Measurements from ENCODE around the gene VENTX. TPM values are rescaled to one million over a fixed set of nuclear protein-coding genes. Genes with fewer than 3 reads are reported as not detected.

Gene VENTX
- total and polyA plus RNA-seq, 2 of the 4 experiments (the other 2 are of a cell fraction): not detected

DNA sequence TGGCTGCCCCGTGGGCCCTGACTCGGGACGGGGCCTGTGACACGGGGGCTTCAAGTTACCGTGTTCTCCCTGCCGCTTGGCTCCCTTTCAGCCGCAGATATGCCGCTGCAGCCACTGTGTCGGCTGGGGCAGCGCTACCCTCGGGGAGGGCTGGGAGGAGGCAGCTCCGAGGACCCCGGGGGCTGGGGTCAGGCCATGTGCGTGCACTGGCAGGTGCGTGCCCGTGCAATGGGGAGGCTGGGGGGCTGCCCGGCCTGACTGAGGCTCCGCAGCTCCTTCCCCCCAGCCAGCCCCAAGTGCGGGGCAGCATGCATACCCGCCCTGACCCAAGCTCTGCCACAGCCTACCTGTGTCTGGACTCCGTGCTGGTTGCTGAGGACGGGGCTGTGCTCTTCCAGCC is 48.4 kb upstream of the VENTX start:
- H4K91ac ChIP-seq (ENCODE audit: insufficient read depth, low read depth, low read length): no peak overlapping the region
- no peak overlapping the region for H2AK9ac ChIP-seq (replicated peaks; ENCODE audit: low read depth, low read length, poor library complexity)
- no peak overlapping the region for H2BK120ac ChIP-seq (ENCODE audit: low read depth, low read length)
- WGBS, 2 experiments (ENCODE audit: extremely low coverage in 2 of 2, insufficient read length in 1 of 2): 66% methylated on average over 3 of the region's 22 CpGs; no CpG with 5 or more reads in 1 of the 2 experiments
- no peak overlapping the region for H3K4me2 ChIP-seq (ENCODE audit: low read depth, low read length)
- H3K4me1 ChIP-seq (ENCODE audit: control insufficient read depth, insufficient read depth, low read length): no peaks in the 10 kb centered on the region
- H2BK15ac ChIP-seq (ENCODE audit: low read depth, low read length): no peak overlapping the region
- H3K9me1 ChIP-seq (ENCODE audit: insufficient read depth, low read length): no peaks in the 10 kb centered on the region
- ATAC-seq (ENCODE audit: low read depth) (no peak), DNase-seq (no peak)
- TF ChIP-seq POLR2A (IDR thresholded peaks at IDR 0.05; ENCODE audit: low read depth, low read length) (no peak), FOS (IDR thresholded peaks at IDR 0.05; ENCODE audit: low read depth, low read length) (no peak), RFX5 (IDR thresholded peaks at IDR 0.05; ENCODE audit: low read depth, low read length) (no peak), SMC3 (IDR thresholded peaks at IDR 0.05; ENCODE audit: low read depth, low read length) (no peak), RCOR1 (IDR thresholded peaks at IDR 0.05; ENCODE audit: insufficient replicate concordance, low read length) (no peak), BHLHE40 (IDR thresholded peaks at IDR 0.05; ENCODE audit: low read depth, low read length) (no peak), NFE2L2 (IDR thresholded peaks at IDR 0.05; ENCODE audit: low read depth, low read length) (no peak), MXI1 (IDR thresholded peaks at IDR 0.05; ENCODE audit: borderline replicate concordance, low read depth, low read length) (no peak), RAD21 (IDR thresholded peaks at IDR 0.05; ENCODE audit: low read length) (no peak), MAFK (IDR thresholded peaks at IDR 0.05; ENCODE audit: low read depth, low read length) (no peak), CEBPB (IDR thresholded peaks at IDR 0.05; ENCODE audit: low read depth, low read length) (no peak), CHD1 (IDR thresholded peaks at IDR 0.05; ENCODE audit: low read depth, low read length) (no peak), MAZ (IDR thresholded peaks at IDR 0.05; ENCODE audit: borderline replicate concordance, low read depth, low read length) (no peak)
- TF ChIP-seq, protein P1, sequence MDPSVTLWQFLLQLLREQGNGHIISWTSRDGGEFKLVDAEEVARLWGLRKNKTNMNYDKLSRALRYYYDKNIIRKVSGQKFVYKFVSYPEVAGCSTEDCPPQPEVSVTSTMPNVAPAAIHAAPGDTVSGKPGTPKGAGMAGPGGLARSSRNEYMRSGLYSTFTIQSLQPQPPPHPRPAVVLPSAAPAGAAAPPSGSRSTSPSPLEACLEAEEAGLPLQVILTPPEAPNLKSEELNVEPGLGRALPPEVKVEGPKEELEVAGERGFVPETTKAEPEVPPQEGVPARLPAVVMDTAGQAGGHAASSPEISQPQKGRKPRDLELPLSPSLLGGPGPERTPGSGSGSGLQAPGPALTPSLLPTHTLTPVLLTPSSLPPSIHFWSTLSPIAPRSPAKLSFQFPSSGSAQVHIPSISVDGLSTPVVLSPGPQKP (IDR thresholded peaks at IDR 0.05; ENCODE audit: borderline replicate concordance, low read depth, low read length): no peak
- TF ChIP-seq, protein P2, sequence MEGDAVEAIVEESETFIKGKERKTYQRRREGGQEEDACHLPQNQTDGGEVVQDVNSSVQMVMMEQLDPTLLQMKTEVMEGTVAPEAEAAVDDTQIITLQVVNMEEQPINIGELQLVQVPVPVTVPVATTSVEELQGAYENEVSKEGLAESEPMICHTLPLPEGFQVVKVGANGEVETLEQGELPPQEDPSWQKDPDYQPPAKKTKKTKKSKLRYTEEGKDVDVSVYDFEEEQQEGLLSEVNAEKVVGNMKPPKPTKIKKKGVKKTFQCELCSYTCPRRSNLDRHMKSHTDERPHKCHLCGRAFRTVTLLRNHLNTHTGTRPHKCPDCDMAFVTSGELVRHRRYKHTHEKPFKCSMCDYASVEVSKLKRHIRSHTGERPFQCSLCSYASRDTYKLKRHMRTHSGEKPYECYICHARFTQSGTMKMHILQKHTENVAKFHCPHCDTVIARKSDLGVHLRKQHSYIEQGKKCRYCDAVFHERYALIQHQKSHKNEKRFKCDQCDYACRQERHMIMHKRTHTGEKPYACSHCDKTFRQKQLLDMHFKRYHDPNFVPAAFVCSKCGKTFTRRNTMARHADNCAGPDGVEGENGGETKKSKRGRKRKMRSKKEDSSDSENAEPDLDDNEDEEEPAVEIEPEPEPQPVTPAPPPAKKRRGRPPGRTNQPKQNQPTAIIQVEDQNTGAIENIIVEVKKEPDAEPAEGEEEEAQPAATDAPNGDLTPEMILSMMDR (conservative IDR thresholded peaks at IDR 0.05; ENCODE audit: low read depth, low read length): no peak
- TF ChIP-seq, protein P3, sequence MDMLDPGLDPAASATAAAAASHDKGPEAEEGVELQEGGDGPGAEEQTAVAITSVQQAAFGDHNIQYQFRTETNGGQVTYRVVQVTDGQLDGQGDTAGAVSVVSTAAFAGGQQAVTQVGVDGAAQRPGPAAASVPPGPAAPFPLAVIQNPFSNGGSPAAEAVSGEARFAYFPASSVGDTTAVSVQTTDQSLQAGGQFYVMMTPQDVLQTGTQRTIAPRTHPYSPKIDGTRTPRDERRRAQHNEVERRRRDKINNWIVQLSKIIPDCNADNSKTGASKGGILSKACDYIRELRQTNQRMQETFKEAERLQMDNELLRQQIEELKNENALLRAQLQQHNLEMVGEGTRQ (IDR thresholded peaks at IDR 0.05; ENCODE audit: low read depth, low read length): no peak
- peaks cover 4% of the 10 kb centered on the region; the same call in 1 of the 2 replicates for H3K9me3 ChIP-seq (ENCODE audit: control insufficient read depth, insufficient read depth, low read length)
- CTCF ChIA-PET: no interaction called here
- intact Hi-C loops (cut with micrococcal nuclease): no loop called here
- no peak overlapping the region for H3K9ac ChIP-seq (ENCODE audit: low read depth, low read length)
- no peak overlapping the region for H3K56ac ChIP-seq (ENCODE audit: extremely low read depth, insufficient read depth, low read length)
- H4K5ac ChIP-seq (ENCODE audit: low read depth, low read length): no peak overlapping the region
- H3K36me3 ChIP-seq (ENCODE audit: control insufficient read depth, insufficient read depth, low read length): no peaks in the 10 kb centered on the region
- BruUV-seq (replicated peaks): no TSS peak
- H3K27me3 ChIP-seq (ENCODE audit: control insufficient read depth, insufficient read depth, low read length): no peaks in the 10 kb centered on the region
- H3K79me1 ChIP-seq (ENCODE audit: low read depth in 1 of 2, low read length in 2 of 2): no peaks in the 10 kb centered on the region
- H2AFZ ChIP-seq (replicated peaks; ENCODE audit: low read length, poor library complexity): no peak overlapping the region
- H3K4ac ChIP-seq (ENCODE audit: low read depth, low read length): no peak overlapping the region
- H3K4me3 ChIP-seq (ENCODE audit: insufficient read depth, low read depth, low read length): no peak overlapping the region
- dilution Hi-C loops (cut with HindIII; ENCODE audit: low sequenced_read_pairs, unreplicated experiment): no loop called here
- no peak overlapping the region for H2AK5ac ChIP-seq (ENCODE audit: low read depth, low read length)
- no peak overlapping the region for H2BK20ac ChIP-seq (ENCODE audit: low read depth, low read length)
- H2BK5ac ChIP-seq (ENCODE audit: low read depth, low read length, poor library complexity, severe bottlenecking): no peak overlapping the region
- in situ Hi-C loops (cut with MboI; ENCODE audit: low sequenced_read_pairs): no loop called here
- no peak overlapping the region for H3K18ac ChIP-seq (ENCODE audit: low read depth, low read length)
- POLR2A ChIA-PET (ENCODE audit: unreplicated experiment): no interaction called here
- H3K27ac ChIP-seq (ENCODE audit: insufficient read depth, low read length): no peak overlapping the region
- H4K20me1 ChIP-seq (ENCODE audit: insufficient read depth, low read length): no peaks in the 10 kb centered on the region
- no peak overlapping the region for H3K14ac ChIP-seq (replicated peaks; ENCODE audit: low read depth, low read length)
- H4K8ac ChIP-seq (ENCODE audit: low read depth in 2 of 2, low read length in 2 of 2): no peak overlapping the region
- no peak overlapping the region for H3K23ac ChIP-seq (ENCODE audit: low read depth, low read length)
